Measurements from ENCODE around the gene DIMT1.

GRCh38 chr5:62385816-62386400, 17.8 kb downstream of the DIMT1 start:
- TF ChIP-seq, protein P1, sequence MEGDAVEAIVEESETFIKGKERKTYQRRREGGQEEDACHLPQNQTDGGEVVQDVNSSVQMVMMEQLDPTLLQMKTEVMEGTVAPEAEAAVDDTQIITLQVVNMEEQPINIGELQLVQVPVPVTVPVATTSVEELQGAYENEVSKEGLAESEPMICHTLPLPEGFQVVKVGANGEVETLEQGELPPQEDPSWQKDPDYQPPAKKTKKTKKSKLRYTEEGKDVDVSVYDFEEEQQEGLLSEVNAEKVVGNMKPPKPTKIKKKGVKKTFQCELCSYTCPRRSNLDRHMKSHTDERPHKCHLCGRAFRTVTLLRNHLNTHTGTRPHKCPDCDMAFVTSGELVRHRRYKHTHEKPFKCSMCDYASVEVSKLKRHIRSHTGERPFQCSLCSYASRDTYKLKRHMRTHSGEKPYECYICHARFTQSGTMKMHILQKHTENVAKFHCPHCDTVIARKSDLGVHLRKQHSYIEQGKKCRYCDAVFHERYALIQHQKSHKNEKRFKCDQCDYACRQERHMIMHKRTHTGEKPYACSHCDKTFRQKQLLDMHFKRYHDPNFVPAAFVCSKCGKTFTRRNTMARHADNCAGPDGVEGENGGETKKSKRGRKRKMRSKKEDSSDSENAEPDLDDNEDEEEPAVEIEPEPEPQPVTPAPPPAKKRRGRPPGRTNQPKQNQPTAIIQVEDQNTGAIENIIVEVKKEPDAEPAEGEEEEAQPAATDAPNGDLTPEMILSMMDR (conservative IDR thresholded peaks at IDR 0.05 in 1 of 2, IDR thresholded peaks at IDR 0.05 in 1 of 2; ENCODE audit: extremely low read depth in 1 of 2, insufficient read depth in 1 of 2, low read depth in 1 of 2, low read length in 2 of 2): no peak
- TF ChIP-seq EZH2 (IDR thresholded peaks at IDR 0.05; ENCODE audit: borderline replicate concordance, low read length): no peak
